Bone marrow (tissue), 2 donors: ENCODE measurements around the gene GEMIN5.
"Not testable (repeated sequence)": the region's sequence is repeated elsewhere in the genome, so short reads cannot be mapped to it uniquely, and the experiment has no call there.

ENCODE experiments used
- DNase-seq, 2 donors: peaks; one replicate each; lab custom pipeline; 2025; lab: John Stamatoyannopoulos, UW

GEMIN5 gene

DNA sequence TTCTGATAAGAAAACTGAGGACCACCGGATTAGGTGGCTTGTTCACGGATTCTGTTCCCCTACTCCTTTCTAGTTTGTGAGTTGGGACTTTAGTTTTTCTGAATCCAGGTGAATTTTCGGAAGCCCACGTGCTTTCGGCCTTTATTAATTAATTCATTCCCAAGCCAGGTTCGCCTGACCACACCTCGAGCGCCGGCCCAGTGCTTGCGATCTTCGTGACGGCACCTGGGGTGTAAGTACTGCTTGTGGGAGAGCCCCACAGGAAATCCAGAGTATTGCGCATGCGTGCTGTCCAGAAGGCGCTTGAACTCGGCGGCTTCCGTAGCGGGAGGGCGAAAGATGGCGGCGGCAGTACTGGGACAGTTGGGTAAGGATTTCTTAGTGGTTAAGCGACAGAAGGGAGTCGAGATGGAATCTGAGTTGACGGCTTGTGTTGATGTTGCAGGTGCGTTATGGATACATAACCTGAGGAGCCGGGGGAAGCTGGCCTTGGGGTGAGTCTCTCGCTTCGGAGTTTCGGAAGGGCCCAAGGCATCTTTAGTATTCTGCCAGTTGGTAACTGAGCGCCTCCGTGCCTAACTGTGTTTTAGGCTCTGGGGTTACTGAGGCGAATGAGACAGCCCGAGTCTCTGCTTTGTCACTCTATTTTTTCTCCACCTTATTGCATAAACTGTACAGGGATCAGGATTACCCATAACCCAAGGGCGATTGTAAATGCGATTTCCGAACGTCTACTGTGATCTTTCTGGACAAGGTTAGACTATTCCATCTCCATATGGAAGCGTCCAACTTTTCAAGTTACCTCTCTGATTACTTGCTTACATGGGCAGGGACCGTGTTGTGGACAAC lies 3.0 kb upstream of the GEMIN5 start, which contains the start of gene MRPL22:
MRPL22 (plus strand) TSS at position 302 of the 849 bp plus-strand sequence; CDS start at position 340, 38 bp downstream.
- DNase-seq: peak; percentile 81 to 89

- DNase-seq: no peak
These were observed 2.4 kb upstream of the GEMIN5 start for GRCh38 chr5:154940375-154940771.

GRCh38 chr5:154939387-154939786 lies 1.4 kb upstream of the GEMIN5 start:
- not testable (repeated sequence) for DNase-seq

GRCh38 chr5:154937186-154937717 lies 759 bp downstream of the GEMIN5 start:
- DNase-seq: no peak

DNA sequence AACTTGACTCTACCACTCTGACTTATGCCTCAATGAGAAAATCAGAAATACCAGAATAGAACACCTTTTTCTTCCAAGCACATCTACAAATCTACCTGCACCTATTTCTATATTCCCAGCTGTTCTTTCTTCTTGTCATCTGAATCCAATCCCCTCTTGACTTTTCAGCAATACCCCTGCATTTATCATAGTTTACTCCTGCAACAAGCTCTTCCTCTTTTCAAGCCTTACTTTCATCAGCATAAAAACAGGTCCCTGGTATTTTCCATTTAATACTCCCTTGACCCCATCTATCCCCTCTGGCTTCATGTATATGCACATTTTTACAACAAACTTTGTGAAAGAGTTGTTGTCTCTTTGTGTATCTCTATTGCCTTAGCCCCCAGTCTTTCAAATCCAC lies 3.1 kb downstream of the GEMIN5 start:
- DNase-seq: no peak

- DNase-seq: no peak
These were observed 4.5 kb downstream of the GEMIN5 start for GRCh38 chr5:154933537-154933936.

DNA sequence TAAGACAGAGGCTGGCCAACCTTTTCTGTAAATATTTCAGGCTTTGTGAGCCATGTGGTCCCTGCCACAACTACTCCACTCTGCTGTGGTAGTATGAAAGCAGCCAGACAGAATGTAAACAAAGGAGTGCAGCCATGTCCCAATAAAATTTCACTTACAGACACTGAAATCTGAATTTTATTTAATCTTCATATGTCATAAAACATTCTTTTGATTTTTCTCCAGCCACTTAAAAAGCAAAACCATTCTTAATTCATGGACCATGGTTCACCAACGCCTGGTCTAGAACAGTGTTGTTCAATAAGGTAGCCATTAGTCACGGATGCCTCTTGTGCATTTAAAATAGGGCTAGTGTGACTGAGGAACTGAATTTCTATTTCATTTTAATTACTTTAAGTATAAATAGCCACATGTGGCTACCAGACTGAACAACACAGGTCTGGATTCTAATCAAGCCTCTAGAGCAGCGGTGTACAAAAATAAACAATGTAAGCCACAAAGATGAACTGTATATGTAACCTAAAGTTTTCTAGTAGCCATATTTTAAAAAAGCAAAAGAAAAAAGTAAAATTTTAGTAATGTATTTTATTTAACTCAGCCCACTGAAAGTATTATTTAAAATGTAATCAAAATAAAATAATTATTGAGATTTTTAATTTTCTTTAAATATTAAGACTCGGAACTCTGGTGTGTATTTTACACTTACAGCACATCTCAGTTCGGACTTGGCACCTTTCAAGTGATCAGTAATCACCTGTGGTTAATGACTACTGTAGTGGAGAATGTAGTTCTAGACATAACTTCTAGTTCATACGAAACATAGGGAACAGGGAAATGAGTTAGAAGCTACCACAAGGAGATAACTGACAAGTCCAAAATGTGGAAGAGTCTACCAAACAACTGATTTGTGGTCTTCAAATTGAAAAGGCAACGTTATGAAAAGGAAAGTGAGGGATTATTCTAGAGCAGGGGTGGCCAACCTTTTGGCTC lies 14.3 kb downstream of the GEMIN5 start:
- DNase-seq: no peak

- DNase-seq: no peak
These were observed 20.3 kb downstream of the GEMIN5 start for GRCh38 chr5:154917757-154918156.

- no peak for DNase-seq
These were observed 21.1 kb downstream of the GEMIN5 start for GRCh38 chr5:154916874-154917273.

DNA sequence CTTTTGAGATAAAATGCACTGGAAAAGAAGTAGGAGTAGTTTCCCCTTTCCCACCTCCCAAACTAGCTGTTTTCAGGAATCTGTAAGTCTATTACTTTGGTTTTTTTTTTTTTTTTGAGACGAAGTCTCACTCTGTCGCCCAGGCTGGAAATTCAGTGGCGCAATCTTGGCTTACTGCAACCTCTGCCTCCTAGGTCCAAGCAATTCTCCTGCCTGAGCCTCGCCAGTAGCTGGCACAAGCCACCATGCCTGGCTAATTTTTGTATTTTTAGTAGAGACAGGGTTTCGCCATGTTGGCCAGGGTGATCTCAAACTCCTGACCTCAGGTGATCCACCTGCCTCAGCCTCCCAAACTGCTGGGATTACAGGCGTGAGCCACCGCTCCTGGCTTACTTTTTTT lies 32.4 kb downstream of the GEMIN5 start:
- DNase-seq: not testable (repeated sequence)

DNA sequence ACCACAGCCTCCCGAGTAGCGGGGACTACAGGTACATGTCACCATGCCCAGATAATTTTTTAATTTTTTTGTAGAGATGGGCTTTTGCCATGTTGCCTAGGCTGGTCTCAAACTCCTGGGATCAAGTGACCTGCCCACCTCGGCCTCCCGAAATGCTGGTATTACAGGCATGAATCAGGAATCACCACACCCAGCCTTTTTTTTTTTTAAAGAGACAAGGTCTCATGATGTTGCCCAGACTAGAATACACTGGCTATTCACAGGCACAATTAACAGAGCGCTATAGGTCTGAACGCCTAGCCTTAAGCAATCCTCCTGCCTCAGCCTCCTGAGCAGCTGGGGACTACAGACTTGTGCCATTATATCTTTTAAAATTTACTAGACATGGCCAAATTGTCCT lies 36.1 kb downstream of the GEMIN5 start:
- DNase-seq: no peak

DNA sequence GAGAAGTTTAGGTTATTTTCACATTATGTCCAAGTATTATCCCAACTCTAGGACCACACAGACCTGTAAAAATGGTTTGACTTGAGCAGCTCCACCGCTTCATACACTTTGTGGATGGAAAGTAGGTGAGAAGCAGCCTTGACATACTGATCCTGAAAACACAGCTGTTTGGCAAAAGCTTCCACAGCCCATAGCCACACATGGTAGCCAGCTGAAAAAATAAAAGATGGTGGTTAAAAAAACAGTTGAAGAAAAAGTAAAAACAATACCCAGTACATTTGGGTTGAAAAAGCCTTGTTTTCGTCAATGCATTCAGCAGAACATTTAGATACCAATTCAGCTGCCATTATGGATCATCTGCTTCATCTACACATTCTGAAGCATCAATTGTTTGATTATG lies 36.7 kb downstream of the GEMIN5 start:
- no peak for DNase-seq

DNA sequence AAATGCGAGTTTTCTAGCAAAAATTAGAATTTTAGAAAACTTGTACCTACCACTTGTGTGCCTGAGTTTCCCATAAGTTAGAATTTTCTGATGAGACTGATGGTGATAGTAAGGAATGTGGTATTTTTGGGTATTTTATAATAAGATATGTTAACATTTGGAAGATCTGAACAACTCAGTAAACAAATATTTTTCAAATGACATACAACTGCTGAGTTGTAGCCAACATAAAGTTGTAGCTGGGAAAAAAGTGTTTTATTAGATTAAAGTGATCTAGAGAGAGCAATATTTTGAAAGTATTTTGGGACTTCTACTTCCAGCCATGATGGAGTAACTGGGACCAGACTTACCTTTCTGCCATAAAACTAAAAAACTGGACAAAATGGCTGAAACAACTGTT lies 37.9 kb downstream of the GEMIN5 start:
- no peak for DNase-seq

DNA sequence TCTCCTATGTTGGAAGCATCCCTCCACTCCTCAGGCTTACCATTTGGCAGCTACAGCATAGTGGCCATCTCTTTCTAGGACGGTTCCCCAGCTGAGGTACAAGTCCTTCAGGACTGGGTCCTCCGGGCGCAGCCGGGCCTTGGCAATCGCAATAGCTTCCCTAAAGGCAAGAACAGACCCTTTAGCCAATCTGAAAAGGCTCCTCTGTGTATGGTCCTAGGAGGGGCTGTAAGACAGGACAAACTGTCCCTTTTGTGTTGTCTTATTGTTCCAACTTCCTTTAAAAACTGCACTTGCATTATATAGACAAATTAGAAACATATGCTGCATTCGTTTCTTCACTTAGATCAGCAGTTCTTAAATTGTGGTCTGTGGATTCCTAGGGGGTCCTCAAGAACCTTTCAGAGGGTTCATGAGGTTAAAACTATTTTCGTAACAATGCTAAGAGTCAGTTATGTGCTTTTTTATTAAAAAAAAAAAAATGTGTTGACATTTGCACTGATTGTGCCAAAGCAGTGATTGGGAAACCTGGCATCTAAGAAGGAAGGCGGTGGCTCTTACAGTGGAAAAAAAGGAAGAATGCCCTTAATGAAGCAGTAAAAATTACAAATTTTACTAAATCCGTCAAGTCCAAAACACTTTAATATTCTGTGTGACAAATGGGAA lies 38.7 kb downstream of the GEMIN5 start:
- DNase-seq: no peak

DNA sequence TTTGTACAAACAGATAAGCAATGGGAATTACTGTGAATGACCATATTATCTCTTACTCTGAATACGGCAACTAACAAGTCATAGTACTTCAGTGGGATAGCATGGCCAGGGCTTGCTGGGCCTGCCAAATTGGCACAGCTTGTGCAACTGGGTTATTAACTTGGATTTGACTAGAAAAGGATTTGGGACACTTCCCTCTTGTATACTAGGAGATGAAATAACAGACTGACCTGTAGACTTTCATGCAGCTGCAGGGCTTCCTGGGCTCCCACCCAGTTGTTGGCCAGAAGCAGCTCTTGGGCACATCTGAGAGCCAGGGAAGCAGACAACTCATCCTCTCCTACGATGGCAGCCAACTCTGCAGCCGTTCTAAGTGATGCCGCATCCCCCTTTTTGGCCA lies 39.8 kb downstream of the GEMIN5 start:
- DNase-seq: no peak

- DNase-seq: no peak
These were observed 41.3 kb downstream of the GEMIN5 start for GRCh38 chr5:154896562-154897165.

DNA sequence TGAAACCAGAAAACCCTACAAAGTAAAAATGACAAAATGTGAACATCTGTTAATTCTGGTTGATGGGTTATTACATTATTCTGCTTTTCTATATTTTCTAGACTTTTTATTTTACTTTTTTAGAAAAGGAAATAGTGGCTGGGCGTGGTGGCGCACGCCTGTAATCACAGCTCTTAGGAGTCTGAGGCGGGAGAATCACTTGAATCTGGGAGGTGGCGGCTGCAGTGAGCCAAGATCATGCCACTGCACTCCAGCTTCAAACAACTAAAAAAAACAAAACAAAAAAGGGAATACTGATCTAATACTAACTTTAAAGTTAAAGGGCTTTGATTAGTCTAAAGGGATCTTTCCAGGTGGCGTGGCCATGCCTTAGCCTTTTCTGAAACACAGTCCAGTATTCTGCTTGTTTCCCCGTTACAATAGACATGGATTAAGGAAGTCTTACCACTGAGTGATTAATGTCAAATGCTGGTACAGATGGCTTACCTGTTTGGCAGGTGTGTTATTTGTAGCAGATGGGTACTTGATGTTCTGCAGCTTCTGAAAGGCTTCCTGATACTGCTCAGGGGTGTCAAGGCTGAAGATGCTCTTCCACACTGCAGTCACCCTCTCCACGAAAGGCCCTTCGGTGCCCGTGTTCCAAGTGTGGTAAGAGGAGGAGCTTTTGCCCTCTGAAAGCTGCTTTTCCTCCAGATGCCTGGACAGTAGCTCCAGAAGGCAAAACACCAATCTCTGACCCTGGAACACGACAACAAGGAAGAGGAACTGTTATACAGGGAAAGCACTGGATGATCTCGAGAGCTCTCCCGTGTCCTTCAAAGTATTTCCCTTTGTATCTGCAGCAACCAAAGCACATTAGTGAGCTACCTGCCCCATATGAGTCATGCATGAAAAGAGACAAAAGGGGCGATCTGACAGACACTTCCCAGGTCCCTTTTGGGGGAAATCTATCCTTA lies 42.1 kb downstream of the GEMIN5 start:
- no peak for DNase-seq

DNA sequence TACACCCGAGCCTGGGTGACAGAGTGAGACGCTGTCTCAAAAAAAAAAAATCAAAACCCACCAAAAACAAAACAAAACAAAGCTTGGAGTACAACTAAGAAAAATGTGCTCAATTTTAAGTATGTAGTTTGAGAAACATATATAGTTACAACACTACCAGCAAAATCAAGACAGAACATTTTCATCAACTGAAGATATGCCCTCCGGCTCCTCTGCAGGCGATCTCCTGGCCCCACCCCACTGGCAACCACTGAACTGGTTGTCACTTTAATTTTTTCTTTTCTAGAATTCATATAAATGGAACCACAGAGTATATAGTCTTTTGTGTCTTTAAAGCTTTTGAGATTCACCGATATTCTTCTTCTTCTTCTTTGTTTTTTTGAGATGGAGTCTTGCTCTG lies 44.6 kb downstream of the GEMIN5 start:
- no peak for DNase-seq

DNA sequence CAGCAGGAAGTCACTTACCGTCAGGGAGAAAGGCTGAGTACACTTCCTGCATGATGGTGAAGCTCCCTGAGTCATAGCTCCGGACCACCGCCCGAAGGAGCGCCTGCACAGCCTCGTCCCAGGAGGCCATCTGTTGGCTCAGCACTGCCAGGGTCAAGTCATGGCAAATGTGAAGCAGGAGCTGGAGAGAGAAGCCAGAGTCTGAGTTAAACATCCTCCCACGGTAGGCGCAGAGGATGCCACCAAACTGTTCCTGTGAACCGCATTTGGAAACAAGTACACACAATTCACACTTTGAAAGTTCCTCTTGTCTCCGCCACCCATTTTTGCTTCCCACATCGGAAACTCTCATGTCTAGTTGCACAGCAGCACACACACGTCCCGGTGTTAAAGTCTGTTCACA lies 45.6 kb downstream of the GEMIN5 start:
- no peak for DNase-seq

- no peak for DNase-seq
These were observed 52.6 kb downstream of the GEMIN5 start for GRCh38 chr5:154885439-154885838.
